GM21367 (cell line): Measurements from ENCODE around the gene FN3K.
"Not testable (repeated sequence)": the region's sequence is repeated elsewhere in the genome, so short reads cannot be mapped to it uniquely, and the experiment has no call there.

ENCODE experiments used
- ATAC-seq: cut with Tn5 transposase; IDR thresholded peaks from one replicate; pipeline ENCODE4 v1.9.1; 2021; ENCODE audit not compliant: unreplicated experiment

Gene FN3K

DNA sequence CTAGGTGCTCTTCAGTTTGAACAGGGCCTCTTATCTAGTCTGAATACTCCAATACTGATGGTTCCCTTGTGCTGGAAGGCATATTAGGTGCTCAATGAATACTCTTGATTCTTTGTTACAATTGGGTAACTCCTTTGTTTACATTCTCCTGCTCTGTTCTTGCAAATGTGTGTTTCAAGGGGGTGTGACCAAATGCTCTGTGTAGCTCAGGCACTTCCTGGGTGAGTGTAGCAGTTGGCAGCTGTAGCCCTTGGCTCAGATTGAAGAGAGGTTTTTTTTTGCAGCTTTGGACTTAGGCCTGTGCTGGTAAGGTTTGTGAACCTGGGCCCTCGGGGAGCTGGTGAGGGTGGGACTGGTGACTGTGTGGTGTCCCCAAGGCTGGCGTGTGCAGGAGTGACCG, 36.6 kb downstream of the FN3K start:
- ATAC-seq: no peak

DNA sequence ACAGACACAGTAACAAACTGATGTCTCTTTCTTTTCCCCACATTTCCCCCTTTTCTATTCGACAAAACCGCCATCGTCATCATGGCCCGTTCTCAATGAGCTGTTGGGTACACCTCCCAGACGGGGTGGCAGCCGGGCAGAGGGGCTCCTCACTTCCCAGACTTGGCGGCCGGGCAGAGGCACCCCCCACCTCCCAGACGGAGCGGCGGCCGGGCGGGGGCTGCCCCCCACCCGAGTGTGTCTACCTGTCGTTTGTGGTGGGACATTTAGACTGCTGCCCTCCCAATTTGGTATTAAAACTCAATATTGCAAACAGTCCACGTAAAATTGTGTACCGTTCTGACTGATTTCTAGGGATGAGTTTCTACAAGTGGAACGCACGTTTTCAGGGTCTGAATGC, 39.0 kb downstream of the FN3K start:
- not testable (repeated sequence) for ATAC-seq

DNA sequence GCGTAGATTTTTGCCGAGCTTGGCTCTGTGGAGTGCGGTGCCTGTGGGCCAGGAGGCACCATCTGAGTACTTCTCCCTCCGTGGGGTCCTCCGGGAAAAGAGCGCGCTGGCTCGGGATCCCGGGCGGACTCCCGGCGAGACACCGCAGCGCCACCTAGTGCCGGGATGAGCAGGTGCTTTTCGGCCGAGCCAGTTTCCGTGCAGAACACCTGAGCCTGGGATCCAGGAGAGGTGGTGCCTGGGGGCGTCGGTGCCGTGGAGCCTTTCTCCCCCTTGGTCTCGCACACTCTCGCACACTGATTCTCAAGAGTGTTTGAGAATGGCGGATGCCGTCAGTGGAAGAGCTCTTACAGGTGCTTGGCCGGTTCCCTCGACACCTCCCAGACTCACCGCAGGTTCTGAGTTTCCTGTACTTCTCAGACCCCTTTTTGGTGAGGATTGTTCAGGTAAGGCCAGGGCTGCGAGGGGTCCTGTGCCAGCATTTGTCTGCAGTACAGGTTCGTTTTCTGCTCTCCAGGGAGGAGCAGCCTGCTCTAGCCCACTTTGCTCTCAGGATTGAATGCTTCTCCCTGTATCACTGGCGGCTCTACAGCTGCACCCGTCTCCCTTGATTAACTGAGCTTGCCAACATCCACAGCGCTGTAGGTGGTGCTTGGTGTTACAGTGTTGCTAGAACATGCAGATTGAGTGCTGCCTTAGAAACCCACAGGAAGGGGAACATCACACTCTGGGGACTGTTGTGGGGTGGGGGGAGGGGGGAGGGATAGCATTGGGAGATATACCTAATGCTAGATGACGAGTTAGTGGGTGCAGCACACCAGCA, 39.8 kb downstream of the FN3K start:
- no peak for ATAC-seq

DNA sequence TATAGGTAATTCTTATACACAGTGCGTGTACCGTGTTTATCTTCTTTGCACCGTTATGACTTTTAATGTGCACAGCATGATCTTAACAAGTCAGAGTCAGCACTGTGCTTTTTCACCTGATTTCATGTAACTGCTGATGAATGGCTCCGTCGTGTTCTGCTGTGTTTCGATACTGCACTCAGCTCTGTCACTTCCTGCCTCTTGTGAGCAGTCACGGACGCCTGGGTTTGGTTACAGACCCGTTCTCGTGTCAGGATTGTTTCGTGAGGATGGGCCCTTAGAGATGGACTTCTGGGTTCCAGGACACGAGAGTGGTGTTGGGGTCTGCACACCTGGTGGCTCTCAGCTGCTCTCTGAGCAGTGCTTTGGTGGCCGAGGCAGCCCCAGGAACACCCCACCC, 41.0 kb downstream of the FN3K start:
- no peak for ATAC-seq

DNA sequence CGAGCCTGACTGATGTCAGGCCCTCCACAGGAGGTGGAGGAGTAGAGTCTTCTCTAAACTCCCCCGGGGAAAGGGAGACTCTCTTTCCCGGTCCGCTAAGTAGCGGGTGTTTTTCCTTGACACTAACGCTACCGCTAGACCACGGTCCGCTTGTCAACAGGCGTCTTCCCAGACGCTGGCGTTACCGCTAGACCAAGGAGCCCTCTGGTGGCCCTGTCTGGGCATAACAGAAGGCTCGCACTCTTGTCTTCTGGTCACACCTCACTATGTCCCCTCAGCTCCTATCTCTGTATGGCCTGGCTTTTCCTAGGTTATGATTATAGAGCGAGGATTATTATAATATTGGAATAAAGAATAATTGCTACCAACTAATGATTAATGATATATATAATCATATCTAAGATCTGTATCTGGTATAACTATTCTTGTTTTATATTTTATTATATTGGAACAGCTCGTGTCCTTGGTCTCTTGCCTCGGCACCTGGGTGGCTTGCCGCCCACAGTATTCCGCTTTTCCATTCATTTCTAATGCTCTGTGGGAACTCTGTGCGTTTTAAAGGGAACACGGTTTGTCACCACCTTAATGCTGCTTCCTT, 42.5 kb downstream of the FN3K start:
- not testable (repeated sequence) for ATAC-seq

DNA sequence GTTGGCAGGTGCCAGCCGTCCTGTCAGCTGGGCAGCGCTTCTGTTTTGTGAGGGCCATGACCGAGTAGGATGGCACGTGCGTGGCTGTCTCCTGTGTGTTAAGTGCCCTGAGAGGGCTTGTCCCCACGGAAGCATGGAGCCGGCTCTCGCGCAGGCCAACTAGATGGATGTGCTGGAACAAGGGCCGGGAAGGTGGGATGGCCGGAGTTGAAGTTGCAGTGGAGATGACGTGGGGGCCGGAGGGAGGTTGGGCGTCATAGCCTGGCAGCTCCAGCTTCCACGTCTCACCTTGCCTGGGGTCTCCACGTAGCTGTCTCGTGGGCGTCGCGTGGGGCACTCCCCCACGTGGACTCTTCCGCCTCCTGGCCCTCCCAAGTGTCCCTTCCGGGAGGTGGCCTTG, 44.1 kb downstream of the FN3K start:
- ATAC-seq: no peak

DNA sequence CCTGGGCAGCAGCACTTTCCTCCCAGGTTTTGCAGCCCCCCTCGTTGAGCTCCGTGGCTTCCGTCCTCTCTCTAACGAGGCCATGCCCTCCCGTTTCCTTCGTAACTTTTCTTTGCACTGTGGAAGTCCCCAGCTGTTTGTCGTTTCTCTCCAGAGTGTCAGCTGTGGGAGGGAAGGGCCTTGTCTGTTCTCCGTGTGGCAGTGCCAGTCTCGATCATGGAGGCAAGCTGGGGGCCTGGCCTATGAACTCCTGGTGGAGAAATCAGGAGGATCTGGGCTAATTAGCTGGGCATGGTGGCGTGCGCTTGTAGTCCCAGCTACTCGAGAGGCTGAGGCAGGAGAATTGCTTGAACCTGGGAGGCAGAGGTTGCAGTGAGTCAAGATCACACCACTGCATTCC, 44.8 kb downstream of the FN3K start:
- no peak for ATAC-seq

DNA sequence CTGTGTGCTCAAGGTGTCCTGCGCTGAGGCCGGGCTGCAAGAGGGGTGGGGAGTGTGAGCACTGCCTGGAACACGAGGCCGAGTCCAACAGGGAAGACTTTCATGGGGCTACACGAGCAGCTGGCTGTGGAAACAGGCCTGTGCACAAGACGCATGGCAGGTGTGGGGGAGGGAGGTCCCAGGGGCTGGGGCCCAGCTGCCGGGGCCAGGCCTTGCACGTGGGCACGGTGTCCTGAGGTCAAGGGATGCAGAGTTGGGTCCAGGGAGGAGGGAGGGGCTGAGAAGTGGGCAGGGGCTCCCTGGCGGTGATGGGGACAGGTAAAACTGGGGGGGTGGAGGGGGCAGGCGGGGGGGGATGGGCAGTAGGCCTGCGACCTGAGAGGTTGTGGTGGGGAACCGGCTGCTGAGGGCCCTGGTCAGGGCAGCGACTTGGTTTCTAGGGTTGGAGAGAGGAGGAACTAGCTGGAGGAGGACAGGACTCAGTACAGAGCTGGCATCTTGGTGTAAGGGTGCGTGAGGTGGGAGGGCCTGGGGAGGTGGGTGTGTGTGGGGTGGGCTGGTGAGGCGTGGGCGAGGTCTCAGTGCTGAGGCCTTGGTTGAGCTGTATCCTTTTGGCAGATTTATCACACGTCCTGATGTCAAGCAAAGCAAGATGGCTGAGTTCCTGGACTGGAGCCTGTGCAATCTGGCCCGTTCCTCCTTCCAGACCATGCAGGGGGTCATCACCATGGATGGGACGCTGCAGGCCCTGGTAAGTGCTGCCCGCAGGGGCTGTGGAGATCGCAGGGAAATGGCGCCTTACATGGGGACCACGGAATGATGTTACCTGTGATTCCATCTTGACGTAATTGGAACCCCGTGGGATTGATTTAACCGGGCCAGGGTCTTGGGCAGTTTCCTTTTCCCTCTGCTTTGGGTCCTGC, 45.8 kb downstream of the FN3K start:
- no peak for ATAC-seq

DNA sequence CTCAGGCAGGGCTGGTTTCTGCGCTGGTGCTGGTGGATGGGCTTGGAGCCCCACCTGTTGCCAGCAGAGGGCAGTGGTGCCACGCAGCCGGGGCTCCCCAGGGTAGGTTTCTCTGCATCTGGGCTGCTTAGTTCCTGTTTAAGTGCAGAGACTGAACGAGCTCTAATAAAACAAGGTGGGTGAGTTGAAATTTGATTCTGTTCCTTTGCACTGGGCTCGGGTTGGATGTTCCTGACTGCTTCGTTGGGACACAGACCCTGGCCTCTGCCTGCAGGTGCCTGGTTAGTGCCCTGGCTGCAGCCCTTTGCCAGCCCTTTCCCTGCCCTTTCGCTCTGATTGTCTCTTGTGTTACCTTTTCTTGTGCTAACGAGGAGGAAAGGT, 46.5 kb downstream of the FN3K start:
- ATAC-seq: no peak

DNA sequence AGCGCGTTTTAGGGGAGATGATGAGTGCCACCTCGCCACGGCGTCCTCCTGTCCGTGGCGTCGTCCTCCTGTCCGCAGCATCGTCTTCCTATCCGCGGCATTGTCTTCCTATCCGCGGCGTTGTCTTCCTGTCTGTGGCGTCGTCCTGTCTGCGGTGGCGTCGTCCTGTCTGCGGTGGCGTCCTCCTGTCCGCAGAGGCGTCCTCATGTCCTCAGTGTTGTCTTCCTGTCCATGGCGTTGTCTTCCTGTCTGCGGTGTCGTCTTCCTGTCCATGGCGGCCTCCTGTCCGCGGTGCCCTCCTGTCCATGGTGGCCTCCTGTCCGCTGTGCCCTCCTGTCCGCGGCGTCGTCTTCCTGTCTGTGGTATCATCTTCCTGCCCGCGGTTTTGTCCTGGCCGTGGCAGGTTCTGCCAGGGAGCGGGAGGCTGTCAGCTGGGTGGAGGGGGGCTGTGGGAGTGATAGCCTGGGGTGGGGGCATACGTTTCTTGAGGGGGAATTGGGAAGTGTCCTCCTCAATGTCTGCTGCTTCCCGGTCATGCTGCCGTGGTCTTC, 47.3 kb downstream of the FN3K start:
- no peak for ATAC-seq

DNA sequence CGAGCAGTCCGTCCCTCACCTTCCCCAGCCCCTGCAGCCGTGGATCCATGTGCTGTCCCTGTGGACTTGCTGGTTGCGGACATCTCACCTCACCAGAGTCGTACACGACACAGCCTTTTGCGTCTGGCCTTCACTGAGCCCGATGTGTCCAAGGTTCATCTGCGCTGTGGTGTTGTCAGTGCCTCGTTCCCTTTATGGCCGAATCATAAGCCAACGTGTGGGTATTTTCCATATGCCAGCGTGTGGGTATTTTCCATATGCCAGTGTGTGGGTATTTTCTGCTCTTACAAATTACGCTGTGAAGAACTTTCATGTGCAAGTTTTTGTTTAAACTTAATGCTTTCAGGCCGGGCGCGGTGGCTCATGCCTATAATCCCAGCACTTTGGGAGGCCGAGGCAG, 48.1 kb downstream of the FN3K start:
- no peak for ATAC-seq

DNA sequence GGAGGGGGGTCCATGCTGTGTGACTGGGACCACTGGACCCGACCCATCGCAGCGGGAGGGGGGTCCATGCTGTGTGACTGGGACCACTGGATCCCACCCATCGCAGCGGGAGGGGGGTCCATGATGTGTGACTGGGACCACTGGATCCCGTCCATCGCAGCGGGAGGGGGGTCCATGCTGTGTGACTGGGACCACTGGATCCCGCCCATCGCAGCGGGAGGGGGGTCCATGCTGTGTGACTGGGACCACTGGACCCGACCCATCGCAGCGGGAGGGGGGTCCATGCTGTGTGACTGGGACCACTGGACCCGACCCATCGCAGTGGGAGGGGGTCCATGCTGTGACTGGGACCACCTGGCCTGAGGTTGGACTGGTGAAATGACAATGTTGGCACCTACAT, 50.2 kb downstream of the FN3K start:
- not testable (repeated sequence) for ATAC-seq

DNA sequence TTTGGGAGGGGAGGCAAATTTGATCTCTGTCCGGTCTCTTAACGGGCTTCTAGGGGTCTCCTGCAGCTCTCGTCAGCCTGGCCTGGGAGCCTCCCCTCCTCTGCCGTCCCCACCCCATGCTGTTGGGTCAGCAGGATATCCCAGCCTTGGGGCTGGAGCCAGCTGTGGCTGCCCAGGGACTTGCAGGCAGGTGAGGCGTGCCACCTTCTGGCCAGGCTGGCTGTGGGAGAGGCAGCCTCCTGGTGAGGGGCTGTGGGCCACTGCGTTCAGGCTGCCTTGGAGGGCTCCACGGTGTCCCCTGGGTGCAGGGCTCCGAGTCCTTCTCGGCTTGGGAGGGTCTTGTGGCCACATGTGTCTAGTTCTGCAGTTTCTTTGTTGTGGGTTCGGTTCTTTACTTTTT, 51.0 kb downstream of the FN3K start:
- ATAC-seq: no peak

DNA sequence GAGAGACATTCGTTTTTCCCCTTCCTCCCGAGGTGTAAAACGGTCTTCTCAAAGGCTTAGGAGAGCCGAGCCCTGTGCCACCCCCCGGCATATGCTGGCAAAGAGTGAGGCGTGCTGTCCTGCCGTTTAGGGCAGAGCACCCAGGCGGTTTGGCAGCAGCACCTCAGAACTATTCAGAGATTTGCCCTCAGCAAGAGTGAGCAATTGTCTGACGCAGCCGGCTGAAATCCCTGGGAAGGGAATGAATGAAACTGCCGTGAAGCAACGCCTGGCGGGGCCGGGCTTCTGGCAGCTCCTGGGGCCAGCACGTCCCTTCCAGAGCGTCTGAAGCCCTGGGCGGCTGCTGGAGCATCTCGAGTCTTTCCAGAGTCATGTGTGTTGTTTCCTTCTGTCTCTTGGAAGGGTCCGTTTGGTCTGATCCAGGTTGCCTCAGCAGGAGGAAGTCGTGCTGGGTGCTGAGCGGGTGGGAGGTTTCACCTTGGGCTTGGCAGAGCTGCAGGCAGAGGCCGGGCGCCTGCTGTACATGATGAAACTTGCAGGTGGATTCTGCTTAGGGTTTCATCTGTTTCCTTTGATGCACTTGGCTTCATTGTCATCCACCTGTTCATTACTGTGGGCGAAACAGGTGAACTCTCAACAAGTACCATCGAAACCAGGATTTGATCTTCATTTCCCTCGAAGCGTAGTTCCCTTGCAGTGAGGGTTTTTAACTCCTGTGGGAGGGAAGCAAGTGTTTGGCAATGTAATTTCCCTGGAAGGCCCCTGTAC, 51.9 kb downstream of the FN3K start:
- ATAC-seq: no peak

DNA sequence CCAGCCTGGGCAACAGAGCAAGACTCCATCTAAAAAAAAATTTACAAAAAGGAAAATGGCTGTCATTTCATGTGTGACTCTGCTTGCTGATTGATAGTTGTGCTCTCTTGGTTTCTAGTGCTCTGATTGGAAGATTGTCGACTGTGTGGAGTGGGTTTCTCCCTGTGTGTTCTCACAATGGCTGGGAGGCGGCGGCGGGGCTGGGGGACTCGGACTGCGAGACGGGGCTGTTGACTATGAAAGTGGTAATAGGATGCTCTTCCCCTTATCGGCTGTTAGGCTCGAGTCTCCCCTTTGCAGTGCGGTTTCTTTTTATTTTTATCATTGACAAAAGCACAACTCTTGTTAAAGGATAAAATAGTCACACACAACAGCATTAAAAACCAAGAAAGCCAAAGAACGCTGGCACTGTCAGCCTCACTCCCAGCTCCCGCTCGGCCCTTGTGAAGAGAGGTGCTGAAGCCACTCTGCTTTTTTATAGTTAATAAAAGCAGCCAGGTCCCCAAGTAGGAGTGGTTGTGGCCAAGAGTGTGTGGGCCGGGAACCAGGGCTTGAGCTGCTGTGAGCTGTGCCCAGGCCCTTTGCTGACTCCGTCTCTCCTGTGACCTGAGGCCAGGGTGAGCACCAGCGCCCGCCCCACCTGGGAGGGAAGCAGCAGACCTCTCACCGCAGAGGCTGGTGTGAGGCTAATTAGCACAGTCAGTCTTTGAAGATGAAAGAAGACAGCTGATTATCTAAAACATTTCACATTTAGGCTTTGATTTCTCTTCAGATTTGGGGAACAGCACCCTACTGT, 53.0 kb downstream of the FN3K start:
- ATAC-seq: no peak

DNA sequence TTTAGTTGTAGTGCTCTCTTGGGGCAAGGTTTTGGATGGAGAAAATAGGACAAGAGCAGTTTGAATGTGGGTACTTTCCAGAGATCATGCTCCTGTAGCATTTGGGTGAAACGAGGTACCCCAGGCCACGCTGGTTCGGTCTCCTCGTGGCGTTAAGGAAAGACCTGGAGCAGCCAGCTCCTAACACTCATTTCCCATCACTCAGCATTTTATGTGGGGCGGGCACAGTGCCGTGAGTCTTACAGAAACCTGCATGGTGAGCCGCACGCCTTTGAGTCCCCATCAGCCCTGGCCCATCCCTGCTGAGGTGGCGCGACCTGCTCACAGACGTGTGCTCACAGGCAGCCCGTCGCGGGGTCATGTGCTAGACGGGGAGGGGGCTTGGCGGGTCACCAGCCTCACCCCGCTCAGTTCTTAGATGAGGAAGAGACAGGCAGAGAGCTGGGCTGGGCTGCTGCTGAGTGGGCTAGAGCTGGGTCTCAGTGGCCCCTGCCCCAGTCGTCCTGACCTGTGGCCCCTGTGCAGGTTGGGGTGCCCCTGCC, 53.7 kb downstream of the FN3K start:
- no peak for ATAC-seq

DNA sequence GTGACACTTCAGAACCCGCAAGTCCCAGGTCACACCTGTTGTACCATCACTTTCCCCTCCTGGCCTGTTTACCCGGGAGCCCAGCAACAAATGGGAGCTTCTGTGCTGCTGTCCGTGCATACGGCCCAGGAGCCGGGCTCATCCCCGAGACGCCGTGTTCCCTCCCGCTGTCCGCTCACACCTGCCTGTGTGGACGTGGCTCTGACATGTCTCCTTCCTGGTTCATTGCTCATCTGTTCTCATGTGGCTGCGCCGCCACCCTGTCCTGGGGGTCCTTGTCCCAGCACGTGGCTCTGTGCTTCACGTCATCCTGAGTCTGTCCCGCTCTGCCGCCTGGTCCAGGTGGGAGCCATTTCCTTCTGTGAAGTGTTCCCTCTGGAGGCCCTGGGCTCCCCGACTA, 54.4 kb downstream of the FN3K start:
- no peak for ATAC-seq

DNA sequence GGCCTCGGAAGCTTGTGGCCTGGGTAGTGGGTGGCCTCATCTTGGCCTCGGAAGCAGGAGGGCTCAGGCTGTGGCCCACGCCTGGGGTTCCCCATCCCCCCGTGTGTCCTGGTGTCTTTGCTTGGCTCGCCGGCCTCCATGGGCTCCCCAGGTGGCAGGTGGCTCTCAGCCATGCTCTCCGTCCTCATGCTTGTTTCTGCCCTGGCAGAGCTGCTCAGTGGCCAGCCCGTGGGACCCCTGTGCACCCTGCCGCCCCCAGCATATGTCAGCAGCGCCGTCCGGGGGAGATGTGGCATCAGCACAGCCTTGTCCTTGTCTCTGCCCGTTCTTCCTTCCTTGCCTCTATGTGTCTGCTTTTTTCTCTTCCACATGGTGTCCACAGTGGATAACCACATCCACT, 55.0 kb downstream of the FN3K start:
- no peak for ATAC-seq

DNA sequence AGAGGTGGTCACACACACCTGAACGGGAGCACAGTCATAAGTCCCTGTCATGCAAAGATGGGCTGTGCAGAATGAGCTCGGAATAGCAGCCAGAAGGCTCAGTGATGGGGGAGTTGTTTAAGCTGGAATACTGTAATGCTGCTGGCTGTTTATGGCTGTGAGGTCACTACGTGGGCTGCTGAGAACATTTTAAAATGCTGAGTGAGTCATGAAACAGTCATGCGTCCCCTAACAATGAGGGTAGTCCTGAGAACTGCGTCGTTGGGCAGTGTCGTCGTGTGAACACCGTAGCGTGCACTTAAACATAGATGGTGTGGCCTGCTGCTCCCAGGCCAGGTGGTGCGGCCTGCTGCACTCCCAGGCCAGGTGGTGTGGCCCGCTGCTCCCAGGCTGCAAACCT, 56.1 kb downstream of the FN3K start:
- no peak for ATAC-seq
